Kidney (tissue), 14 donors: Measurements from ENCODE around the gene RPTOR. TPM values are rescaled to one million over a fixed set of nuclear protein-coding genes. Genes with fewer than 3 reads are reported as not detected.

ENCODE experiments used
- DNase-seq, 5 donors: peaks; one replicate each; pipeline ENCODE4 v3.0.0-alpha.2; 2013 to 2020
- FAIRE-seq: peaks from 2 replicates; lab custom pipeline; 2012; peaks lifted over from hg19 to GRCh38; lab: Jason Lieb, UNC
- H3K27ac ChIP-seq, 2 donors: one replicate each; pipeline ENCODE4 v1.7.0; 2013; ENCODE audit warnings: low read depth in 2 of 2, low read length in 2 of 2, inconsistent platforms in 1 of 2
- H3K27me3 ChIP-seq: one replicate; pipeline ENCODE4 v1.7.1; 2013; ENCODE audit warnings: low read length, inconsistent platforms; ENCODE audit not compliant: control insufficient read depth, insufficient read depth
- H3K36me3 ChIP-seq, 3 donors: one replicate each; pipeline versions ENCODE4 v1.7.0 to v1.7.1; 2013; ENCODE audit warnings: low read length in 3 of 3, control low read depth in 1 of 3, inconsistent platforms in 1 of 3; ENCODE audit not compliant: insufficient read depth in 3 of 3, control insufficient read depth in 2 of 3
- H3K4me1 ChIP-seq, 3 donors: one replicate each; pipeline versions ENCODE4 v1.7.0 to v1.7.1; 2013; ENCODE audit warnings: low read length in 3 of 3, inconsistent platforms in 1 of 3, low read depth in 1 of 3; ENCODE audit not compliant: control insufficient read depth in 2 of 3, insufficient read depth in 2 of 3
- H3K4me3 ChIP-seq, 3 donors: one replicate each; pipeline versions ENCODE4 v1.7.0 to v1.8.1; 2013; ENCODE audit warnings: low read length in 3 of 3, control low read depth in 1 of 3, inconsistent platforms in 1 of 3
- H3K9ac ChIP-seq, 3 donors: one replicate each; pipeline versions ENCODE4 v1.7.0 to v1.7.1; 2013; ENCODE audit warnings: low read length in 3 of 3, control low read depth in 1 of 3, inconsistent platforms in 1 of 3
- H3K9me3 ChIP-seq, 3 donors: one replicate each; pipeline versions ENCODE4 v1.7.0 to v1.7.1; 2013; ENCODE audit warnings: low read length in 3 of 3, control low read depth in 1 of 3, inconsistent platforms in 1 of 3; ENCODE audit not compliant: control insufficient read depth in 2 of 3, insufficient read depth in 1 of 3
- CTCF ChIP-seq: IDR thresholded peaks from 3 replicates; pipeline ENCODE4 v1.5.1; 2012; ENCODE audit warnings: mild to moderate bottlenecking, moderate library complexity, borderline replicate concordance; ENCODE audit not compliant: insufficient read depth; ENCODE audit errors: extremely low read depth
- intact Hi-C: fragments of 100-400 bp; cut with DNase I; formaldehyde crosslinking; loops from one replicate; pipeline ENCODE4 v1.11.1; 2022
- polyA plus RNA-seq: library from polyadenylated mRNA; stranded (reverse); fragments of 350-450 nt; fragmentation: Illumina TruSeq; extraction: RNeasy Lipid Tissue Mini Kit (QIAGEN cat#74804); gene quantifications from one replicate; pipeline ENCODE4 v1.2.3, GENCODE V29; 2014; ENCODE audit warnings: low read depth, low replicate concordance; ENCODE audit not compliant: insufficient read depth
- total RNA-seq: library from RNA; stranded (reverse); fragmentation: NEBNext Ultra II Directional; extraction: Animal tissue kit (Norgen Biotek cat#: 25700); gene quantifications from one replicate; pipeline ENCODE4 v1.2.1, GENCODE V29; 2021
- donor health status: control.
- donor health status: control.
- donor health status: control.
- donor health status: control.
- donor health status: control.
- donor health status: DM: yes; HTN: yes; CAD: no.
- donor health status: Normal renal cell carcinoma (clear cell type).

Gene RPTOR
- total and polyA plus RNA-seq, 2 donors from 2014 or later = 5.5 to 37.6 TPM

- Histone ChIP-seq H3K9me3 (no peaks in the 10 kb centered on the region), H3K27ac (no peak overlapping the region), H3K4me1 (peaks cover 0 to 18% (median 0%) of the 10 kb centered on the region in 3 donors), H3K9ac (no peak overlapping the region), H3K27me3 (no peaks in the 10 kb centered on the region), H3K4me3 (no peak overlapping the region), H3K36me3 (no peaks in the 10 kb centered on the region)
- no peak for FAIRE-seq
- no peak for DNase-seq
- TF ChIP-seq CTCF = no peak
- intact Hi-C loops = no loop called here
Measured at GRCh38 chr17:80786887-80787286, 242.2 kb downstream of the RPTOR start.

- DNase-seq (no peak), FAIRE-seq (no peak)
- no peak overlapping the region for H3K27ac ChIP-seq
- H3K4me1 ChIP-seq = peaks cover 0 to 14% (median 0%) of the 10 kb centered on the region in 3 donors
- no peak overlapping the region for H3K9ac ChIP-seq
- no peak for TF ChIP-seq CTCF
- H3K4me3 ChIP-seq = no peak overlapping the region
- no peaks in the 10 kb centered on the region for H3K9me3 ChIP-seq
- intact Hi-C loops = no loop called here
- no peaks in the 10 kb centered on the region for H3K27me3 ChIP-seq
- no peaks in the 10 kb centered on the region for H3K36me3 ChIP-seq
Measured at GRCh38 chr17:80787881-80788280, 243.2 kb downstream of the RPTOR start.

- Histone ChIP-seq H3K36me3 (no peaks in the 10 kb centered on the region), H3K27me3 (no peaks in the 10 kb centered on the region), H3K4me3 (no peak overlapping the region), H3K9ac (no peak overlapping the region), H3K9me3 (no peaks in the 10 kb centered on the region), H3K4me1 (peaks cover 0 to 14% (median 0%) of the 10 kb centered on the region in 3 donors), H3K27ac (peak overlapping the region in 1 of 2 donors; percentile 36)
- no peak for TF ChIP-seq CTCF
- DNase-seq (peak in 1 of 5 donors; percentile 61), FAIRE-seq (no peak)
- intact Hi-C loops = no loop called here
Measured at GRCh38 chr17:80789356-80789902, 244.8 kb downstream of the RPTOR start.
